ENCODE measurements around the gene ARF1. TPM values are rescaled to one million over a fixed set of nuclear protein-coding genes. Genes with fewer than 3 reads are reported as not detected.

Gene ARF1
- total RNA-seq, 1 experiment from 2014 or later = 595 TPM

- no peak overlapping the region for H2AFZ ChIP-seq
- no peak for DNase-seq
- POLR2A ChIA-PET (ENCODE audit: unreplicated experiment) = interaction anchor here (0.6 kb wide), 2 partner anchors 99 to 117 kb away, joined by 9 to 12 read pairs; no protein-coding TSS in a partner anchor
- H3F3A ChIP-seq (ENCODE audit: insufficient read depth, low read depth) = no peaks in the 10 kb centered on the region
- H3K4me3 ChIP-seq = no peak overlapping the region
- no peaks in the 10 kb centered on the region for H4K20me1 ChIP-seq (ENCODE audit: insufficient read depth)
- no peaks in the 10 kb centered on the region for H3K79me2 ChIP-seq (ENCODE audit: low read depth)
- no peaks in the 10 kb centered on the region; the same call in 1 of the 2 replicates for H3K4me1 ChIP-seq (replicated peaks; ENCODE audit: insufficient read depth)
- intact Hi-C loops (cut with micrococcal nuclease; ENCODE audit: unreplicated experiment) = no loop called here
- H3K9me3 ChIP-seq (ENCODE audit: insufficient read depth, low read depth) = no peaks in the 10 kb centered on the region
- TF ChIP-seq EZH2 (IDR thresholded peaks at IDR 0.05; ENCODE audit: low read depth) = no peak
- TF ChIP-seq, protein P1, sequence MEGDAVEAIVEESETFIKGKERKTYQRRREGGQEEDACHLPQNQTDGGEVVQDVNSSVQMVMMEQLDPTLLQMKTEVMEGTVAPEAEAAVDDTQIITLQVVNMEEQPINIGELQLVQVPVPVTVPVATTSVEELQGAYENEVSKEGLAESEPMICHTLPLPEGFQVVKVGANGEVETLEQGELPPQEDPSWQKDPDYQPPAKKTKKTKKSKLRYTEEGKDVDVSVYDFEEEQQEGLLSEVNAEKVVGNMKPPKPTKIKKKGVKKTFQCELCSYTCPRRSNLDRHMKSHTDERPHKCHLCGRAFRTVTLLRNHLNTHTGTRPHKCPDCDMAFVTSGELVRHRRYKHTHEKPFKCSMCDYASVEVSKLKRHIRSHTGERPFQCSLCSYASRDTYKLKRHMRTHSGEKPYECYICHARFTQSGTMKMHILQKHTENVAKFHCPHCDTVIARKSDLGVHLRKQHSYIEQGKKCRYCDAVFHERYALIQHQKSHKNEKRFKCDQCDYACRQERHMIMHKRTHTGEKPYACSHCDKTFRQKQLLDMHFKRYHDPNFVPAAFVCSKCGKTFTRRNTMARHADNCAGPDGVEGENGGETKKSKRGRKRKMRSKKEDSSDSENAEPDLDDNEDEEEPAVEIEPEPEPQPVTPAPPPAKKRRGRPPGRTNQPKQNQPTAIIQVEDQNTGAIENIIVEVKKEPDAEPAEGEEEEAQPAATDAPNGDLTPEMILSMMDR (conservative IDR thresholded peaks at IDR 0.05) = no peak
- no peak overlapping the region for H3K27ac ChIP-seq
- no TSS peak for BruUV-seq (replicated peaks)
- H3K36me3 ChIP-seq (ENCODE audit: low read depth) = no peaks in the 10 kb centered on the region
- CTCF ChIA-PET = interaction anchor here (1.3 kb wide), 1 partner anchor 62 kb away, joined by 3 read pairs; no protein-coding TSS in a partner anchor
- no peaks in the 10 kb centered on the region for H3K9me2 ChIP-seq (ENCODE audit: insufficient read depth)
- peaks cover 10% of the 10 kb centered on the region; the same call in 1 of the 2 replicates for H3K27me3 ChIP-seq (ENCODE audit: insufficient read depth, low read depth)
- H3K4me2 ChIP-seq = no peak overlapping the region
Measured at GRCh38 chr1:228065543-228066347, 16.8 kb upstream of the ARF1 start.

- intact Hi-C loops (cut with micrococcal nuclease; ENCODE audit: unreplicated experiment) = no loop called here
- DNase-seq = no peak
- Histone ChIP-seq H3K36me3 (ENCODE audit: low read depth) (no peaks in the 10 kb centered on the region), H3K4me1 (replicated peaks; ENCODE audit: insufficient read depth) (no peaks in the 10 kb centered on the region; the same call in 1 of the 2 replicates), H3K4me2 (no peak overlapping the region), H3K9me3 (ENCODE audit: insufficient read depth, low read depth) (no peaks in the 10 kb centered on the region), H3F3A (ENCODE audit: insufficient read depth, low read depth) (no peaks in the 10 kb centered on the region), H3K27ac (no peak overlapping the region), H3K4me3 (no peak overlapping the region), H2AFZ (no peak overlapping the region), H3K27me3 (ENCODE audit: insufficient read depth, low read depth) (peaks cover 10% of the 10 kb centered on the region; the same call in 1 of the 2 replicates), H3K9me2 (ENCODE audit: insufficient read depth) (no peaks in the 10 kb centered on the region), H3K79me2 (ENCODE audit: low read depth) (no peaks in the 10 kb centered on the region), H4K20me1 (ENCODE audit: insufficient read depth) (no peaks in the 10 kb centered on the region)
- BruUV-seq (replicated peaks) = no TSS peak
- TF ChIP-seq, protein P1 (conservative IDR thresholded peaks at IDR 0.05) = no peak
- TF ChIP-seq EZH2 (IDR thresholded peaks at IDR 0.05; ENCODE audit: low read depth) = no peak
- ChIA-PET CTCF (interaction anchor here (1.3 kb wide), 1 partner anchor 62 kb away, joined by 3 read pairs; no protein-coding TSS in a partner anchor), POLR2A (ENCODE audit: unreplicated experiment) (interaction anchor here (0.6 kb wide), 2 partner anchors 98 to 118 kb away, joined by 9 to 12 read pairs; no protein-coding TSS in a partner anchor)
Measured at GRCh38 chr1:228066416-228066815, 16.1 kb upstream of the ARF1 start.

DNA sequence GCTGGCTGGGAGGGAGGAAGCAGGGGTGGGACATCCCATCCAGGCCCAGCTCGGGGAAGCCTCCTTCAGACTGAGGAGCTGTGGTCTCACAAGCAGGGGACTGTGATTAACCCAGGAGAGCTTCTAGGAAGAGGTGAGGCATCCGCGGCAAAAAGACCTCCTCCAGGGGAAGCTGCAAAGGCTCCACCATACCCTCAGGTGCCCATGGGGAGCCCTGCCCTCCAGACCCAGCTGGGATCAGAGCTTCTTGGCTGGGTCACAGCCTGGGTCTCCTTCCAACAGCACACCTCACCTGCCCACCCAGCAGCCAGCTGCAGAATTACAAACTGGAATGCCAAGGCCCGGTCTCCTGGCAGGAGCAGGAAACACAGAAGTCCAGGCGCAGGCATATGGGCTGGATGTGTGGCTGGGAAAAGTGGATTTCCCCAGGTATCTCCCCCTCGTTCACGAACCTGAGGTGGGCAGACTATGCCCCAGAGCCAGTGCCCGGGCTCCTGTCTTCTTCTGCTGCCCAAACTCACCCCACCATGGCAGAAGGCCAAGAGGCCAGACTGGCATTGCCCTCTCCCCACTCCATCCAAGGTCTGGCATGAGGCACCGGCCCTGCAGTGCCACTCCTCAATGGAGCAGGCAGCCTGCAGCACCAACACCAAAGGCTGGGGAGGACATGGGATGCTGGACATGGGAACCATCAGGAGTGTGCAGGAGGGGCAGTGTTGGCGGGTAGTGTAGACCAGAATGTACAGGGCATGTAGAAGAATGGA is 15.4 kb upstream of the ARF1 start:
- H4K20me1 ChIP-seq (ENCODE audit: insufficient read depth) = no peaks in the 10 kb centered on the region
- no TSS peak for BruUV-seq (replicated peaks)
- no peaks in the 10 kb centered on the region for H3K4me1 ChIP-seq (replicated peaks; ENCODE audit: insufficient read depth)
- no peaks in the 10 kb centered on the region for H3K36me3 ChIP-seq (ENCODE audit: low read depth)
- no peak overlapping the region for H2AFZ ChIP-seq
- intact Hi-C loops (cut with micrococcal nuclease; ENCODE audit: unreplicated experiment) = no loop called here
- no peak overlapping the region for H3K27ac ChIP-seq
- H3K9me3 ChIP-seq (ENCODE audit: insufficient read depth, low read depth) = no peaks in the 10 kb centered on the region
- DNase-seq = no peak
- H3F3A ChIP-seq (ENCODE audit: insufficient read depth, low read depth) = no peaks in the 10 kb centered on the region
- no peak overlapping the region for H3K4me2 ChIP-seq
- H3K4me3 ChIP-seq = no peak overlapping the region
- H3K79me2 ChIP-seq (ENCODE audit: low read depth) = no peaks in the 10 kb centered on the region
- TF ChIP-seq, protein P1 (conservative IDR thresholded peaks at IDR 0.05) = no peak
- TF ChIP-seq EZH2 (IDR thresholded peaks at IDR 0.05; ENCODE audit: low read depth) = no peak
- ChIA-PET CTCF (interaction anchor here (1.3 kb wide), 1 partner anchor 63 kb away, joined by 3 read pairs; no protein-coding TSS in a partner anchor), POLR2A (ENCODE audit: unreplicated experiment) (no interaction called here)
- H3K9me2 ChIP-seq (ENCODE audit: insufficient read depth) = no peaks in the 10 kb centered on the region
- peaks cover 10% of the 10 kb centered on the region; the same call in 1 of the 2 replicates for H3K27me3 ChIP-seq (ENCODE audit: insufficient read depth, low read depth)

All from PC-9 (cell line).